GM12892 (cell line): ENCODE results near the gene ABHD17A.

Experiments
- DNase-seq: peaks from one replicate; pipeline ENCODE4 v3.0.0; 2011; ENCODE audit not compliant: insufficient read length
- FAIRE-seq: peaks from 2 replicates; lab custom pipeline; 2011; peaks lifted over from hg19 to GRCh38; lab: Jason Lieb, UNC
- POLR2A ChIP-seq: IDR thresholded peaks from 2 replicates; pipeline ENCODE4 v1.6.1; 2011; ENCODE audit warnings: low read depth, low read length, control low read depth
- POLR2AphosphoS5 ChIP-seq: IDR thresholded peaks from 2 replicates; pipeline ENCODE4 v1.6.1; 2011; ENCODE audit warnings: low read depth, low read length, control low read depth
- TAF1 ChIP-seq: IDR thresholded peaks from 2 replicates; pipeline ENCODE4 v1.6.1; 2011; ENCODE audit warnings: low read depth, mild to moderate bottlenecking, control low read depth, low read length, borderline replicate concordance

The ABHD17A gene

DNA sequence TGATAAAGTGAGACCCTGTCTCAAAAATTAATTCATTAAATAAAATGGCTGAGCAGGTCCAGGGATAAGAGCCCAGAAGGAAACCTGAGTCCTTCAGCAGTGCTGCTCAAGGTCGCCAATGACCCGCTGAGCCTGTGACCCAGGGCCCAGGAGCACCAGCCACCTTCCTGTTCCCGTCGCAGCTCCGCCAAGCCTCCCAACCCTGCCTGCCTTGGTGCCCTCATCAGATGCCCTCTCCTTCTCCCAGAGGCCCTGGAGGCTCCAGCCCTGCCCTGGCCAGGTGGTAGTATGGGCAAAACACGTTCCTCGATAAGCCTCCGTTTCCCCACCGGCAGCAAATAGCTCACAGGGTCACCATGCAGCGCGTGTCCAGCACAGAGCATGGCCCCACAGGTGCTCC, 39.7 kb downstream of the ABHD17A start:
- no peak for FAIRE-seq
- no peak for DNase-seq
- TF ChIP-seq POLR2A: no peak
- no peak for TF ChIP-seq TAF1
- no peak for TF ChIP-seq POLR2AphosphoS5

DNA sequence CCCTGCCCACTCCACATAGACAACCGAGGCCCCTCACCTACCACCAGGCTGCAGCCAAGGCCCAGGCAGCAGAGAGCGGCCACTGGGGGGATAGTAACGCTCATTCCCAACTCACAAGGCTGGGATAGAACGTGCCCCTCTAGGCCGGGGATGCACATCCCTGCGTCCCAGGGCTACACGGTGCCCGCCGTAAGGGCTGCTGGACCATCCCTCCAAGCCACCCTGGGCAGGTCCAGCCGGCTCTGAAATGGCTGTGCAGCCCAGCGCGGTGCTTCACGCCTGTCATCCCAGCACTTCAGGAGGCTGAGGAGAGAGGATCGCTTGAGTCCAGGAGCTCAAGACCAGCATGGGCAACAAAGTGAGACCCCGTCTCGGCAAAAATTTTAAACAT, 40.2 kb downstream of the ABHD17A start:
- FAIRE-seq (no peak), DNase-seq (no peak)
- TF ChIP-seq POLR2AphosphoS5: no peak
- no peak for TF ChIP-seq TAF1
- TF ChIP-seq POLR2A: no peak

DNA sequence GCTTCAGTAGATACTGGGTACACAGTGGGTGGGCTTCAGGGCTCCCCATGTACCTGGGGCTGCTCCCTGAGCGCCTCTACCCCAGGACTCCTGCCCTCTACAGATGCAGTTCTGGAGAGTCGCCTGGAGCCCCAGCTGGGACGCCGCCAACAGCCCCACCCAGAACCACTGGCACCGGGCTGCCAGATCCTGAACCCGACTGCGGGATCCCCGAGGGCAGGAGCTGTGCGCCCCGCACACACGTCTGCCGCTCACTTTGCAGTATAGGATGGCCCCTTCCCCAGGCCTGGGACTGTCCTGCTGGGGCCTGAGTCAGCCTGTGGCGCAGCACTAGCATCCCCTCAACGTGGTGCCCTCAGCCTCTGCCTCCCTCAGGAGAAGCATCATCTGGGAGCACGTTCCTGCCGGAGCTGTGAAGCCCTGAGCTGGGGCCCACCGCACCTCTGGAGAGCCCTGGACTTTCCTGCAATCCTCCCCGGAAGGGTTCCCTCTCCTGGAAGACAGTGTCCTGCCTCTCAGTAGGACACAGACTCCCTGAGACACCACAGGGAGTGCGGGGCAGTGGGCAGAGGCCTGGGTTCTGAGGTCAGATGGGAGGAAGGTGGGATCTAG, 40.7 kb downstream of the ABHD17A start:
- no peak for FAIRE-seq

DNA sequence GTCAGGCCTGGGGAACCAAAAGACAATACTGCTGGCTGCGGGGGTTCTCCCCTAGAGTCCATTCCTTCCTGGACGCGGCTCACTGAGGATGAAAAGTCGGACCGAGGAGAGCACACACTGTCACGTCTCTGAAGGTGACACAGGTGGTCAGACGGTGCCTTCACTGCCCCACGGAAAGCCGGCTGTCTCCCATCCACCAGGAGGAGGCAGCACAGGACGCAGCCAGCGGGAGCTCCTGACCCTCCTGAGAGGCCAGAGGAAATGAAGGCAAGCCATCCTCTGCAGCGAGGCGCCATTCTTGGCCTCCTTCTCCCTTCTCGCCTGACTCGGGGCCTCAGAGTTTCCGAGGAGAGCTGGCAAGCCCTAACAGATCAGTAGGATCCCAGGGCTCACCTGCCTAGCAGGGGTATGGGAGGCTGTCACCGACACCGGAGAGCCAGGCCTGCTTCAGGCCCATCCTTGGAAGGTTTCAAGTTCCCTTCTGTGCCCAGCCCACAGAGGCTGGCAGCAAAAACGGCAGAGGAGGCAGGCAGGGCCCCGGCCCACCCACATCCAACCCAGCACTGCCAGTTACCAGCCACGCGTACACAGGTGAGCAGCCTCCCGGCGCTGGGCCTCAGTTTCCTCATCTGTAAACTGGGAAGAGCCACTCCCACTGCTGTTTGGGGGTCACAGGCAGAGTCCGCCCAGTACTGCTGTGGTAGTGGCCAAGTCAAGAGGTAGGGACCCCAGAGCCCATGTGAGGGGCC, 41.5 kb downstream of the ABHD17A start:
- TF ChIP-seq TAF1 (no peak), POLR2AphosphoS5 (no peak), POLR2A (no peak)
- DNase-seq (no peak), FAIRE-seq (no peak)

More for the DNA sequence above, 40.7 kb downstream of the ABHD17A start:
- DNase-seq: no peak
- no peak for TF ChIP-seq POLR2AphosphoS5
- no peak for TF ChIP-seq POLR2A
- TF ChIP-seq TAF1: no peak

DNA sequence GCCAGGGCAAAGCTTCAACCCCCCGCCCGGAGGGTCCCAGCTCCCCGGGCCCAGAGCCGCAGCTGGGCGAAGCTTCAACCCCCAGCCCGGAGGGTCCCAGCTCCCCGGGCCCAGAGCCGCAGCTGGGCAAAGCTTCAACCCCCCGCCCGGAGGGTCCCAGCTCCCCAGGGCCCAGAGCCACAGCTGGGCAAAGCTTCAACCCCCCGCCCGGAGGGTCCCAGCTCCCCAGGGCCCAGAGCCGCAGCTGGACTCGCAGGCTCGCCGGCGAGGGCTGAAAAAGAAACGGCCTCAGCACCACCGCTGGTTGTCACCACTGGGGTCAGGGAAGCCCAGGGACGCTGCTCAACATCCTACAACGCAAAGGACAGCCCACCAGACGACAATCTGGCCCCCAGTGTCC, 42.2 kb downstream of the ABHD17A start:
- FAIRE-seq (no peak), DNase-seq (no peak)
- TF ChIP-seq POLR2AphosphoS5 (no peak; the same call in 1 of the 2 replicates), TAF1 (no peak), POLR2A (no peak)

DNA sequence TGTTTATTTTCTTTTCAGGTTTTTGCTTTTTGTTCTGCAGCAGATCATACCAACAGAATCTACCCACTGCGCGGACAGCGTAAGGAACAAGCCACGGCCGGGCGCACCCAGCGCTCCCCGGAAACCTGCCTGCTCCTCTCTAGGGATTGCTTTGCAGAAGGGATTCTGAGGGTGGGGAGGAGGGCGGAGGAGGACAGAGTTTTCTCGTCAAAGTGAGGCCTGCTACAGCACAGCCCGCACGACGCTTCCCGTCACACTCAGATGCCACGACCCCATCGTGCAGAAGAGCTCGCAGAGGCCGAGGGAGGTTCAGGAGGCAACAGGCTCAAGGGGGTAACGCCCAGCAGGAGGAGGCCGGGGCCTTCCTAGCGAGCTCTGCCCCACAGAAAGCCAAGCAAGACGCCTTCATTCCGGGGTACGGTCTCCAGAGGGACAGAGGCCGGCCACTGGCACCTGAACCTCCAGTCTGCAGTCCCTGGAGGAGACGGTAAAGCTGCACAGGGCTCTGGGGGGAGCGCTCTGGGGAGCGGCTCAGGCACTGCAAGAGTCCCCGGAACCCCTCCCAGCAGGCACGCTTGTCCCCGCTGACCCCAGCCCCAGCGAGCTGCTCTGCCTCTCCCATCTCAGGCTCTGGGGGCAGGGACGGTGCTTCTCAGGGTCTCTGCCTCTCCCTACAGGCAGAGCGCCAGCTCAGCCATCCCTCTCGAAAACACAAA, 43.9 kb downstream of the ABHD17A start:
- TF ChIP-seq POLR2A: no peak
- no peak for TF ChIP-seq TAF1
- no peak for TF ChIP-seq POLR2AphosphoS5
- no peak for FAIRE-seq
- no peak for DNase-seq

DNA sequence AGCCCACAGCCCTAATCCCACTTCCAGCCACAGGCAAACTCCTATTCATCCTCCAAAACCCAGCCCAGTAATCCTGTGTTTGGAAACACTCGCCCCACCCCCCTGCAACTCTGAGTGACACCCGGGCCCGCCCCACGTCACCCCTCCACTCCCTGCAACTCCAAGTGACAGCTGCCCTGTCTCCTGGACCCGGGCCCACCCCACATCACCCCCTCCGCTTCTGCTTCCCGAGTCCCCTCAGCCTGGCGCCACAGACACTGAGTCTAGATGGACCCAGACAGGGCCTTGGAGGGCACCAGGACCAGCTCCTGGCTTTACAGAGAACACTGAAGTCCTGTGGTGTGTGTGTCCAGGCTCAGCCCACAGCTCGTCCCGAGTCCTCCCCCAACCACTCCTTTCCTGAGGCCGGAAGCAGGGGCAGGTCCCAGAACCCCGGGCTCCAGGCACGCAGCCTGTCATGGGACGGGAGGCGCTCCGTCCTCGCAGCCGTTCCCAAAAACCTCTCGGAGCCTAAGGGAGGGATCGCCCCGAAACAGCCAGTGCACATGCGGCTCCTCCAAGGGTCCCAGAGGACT, 44.7 kb downstream of the ABHD17A start:
- FAIRE-seq: no peak
- TF ChIP-seq POLR2A: no peak
- no peak for TF ChIP-seq POLR2AphosphoS5
- no peak for TF ChIP-seq TAF1
- DNase-seq: no peak

DNA sequence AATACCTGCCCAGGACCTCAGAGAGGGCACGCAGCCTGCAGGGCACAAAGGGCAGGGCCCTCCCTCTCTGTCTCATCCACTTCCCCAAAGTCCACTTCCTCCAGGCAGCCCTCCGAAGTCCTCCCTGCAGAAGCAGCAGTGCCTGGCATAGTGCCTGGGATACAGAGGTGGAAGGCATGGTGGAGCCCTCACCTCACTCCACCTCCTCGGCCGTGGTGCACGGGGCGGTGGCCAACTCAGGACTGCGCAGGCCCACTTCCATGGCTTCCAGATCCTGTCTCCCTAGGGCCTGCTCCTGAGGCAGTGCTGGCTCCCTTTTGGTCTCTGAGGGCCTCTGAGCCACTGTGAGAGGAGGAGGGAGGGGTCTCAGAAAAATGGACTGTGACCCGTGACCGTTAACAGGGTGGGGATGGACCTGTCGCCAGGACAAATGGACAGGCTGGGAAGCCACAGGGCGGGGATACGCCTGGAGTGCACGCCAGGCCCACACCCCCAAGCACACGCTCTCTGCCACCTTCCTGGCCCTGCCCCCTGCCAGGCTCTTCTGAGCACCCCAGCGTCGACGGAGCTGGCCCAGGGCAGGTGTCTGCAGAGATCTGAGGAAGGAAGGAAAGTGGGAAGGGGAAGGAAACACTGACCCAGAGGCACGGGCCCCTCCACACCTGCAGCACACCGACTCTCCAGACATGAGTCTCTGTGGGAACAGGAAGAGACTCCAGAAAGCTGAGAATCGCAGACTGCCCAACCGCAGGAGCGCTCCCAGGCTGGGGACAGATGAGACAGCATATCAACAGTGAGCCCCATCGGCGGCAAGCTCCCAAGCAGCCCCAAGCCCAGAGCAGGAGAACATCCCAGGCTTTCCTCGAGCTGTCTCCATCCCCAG, 45.4 kb downstream of the ABHD17A start:
- DNase-seq: no peak
- no peak for FAIRE-seq
- TF ChIP-seq TAF1 (no peak), POLR2A (no peak), POLR2AphosphoS5 (no peak)

DNA sequence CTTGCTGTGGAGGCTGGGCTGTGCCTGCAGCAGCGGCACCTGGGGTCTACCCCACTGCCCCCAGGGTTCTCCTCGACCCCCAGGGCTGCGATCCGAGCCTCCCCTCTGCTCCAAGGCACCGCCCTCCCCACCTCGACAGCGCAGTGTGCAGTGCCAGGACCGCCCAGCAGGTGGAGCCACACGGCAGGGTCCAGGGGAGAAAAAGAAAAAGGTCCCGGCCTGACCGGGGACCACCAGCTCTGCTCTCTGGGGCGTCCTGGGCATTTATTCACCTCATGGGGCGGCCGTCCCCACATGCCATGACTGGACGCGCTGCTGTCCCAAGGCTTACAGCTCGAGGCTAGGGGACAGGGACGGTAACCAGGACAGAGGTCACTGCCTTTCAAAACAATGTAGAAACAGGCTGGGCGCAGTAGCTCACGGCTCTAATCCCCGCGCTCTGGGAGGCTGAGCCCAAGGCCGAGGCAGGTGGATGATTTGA, 47.6 kb downstream of the ABHD17A start:
- peak; percentile 90 for FAIRE-seq
- TF ChIP-seq TAF1 (no peak), POLR2AphosphoS5 (0 out of 2 replicates have a peak, but pooled peaks have one; percentile 29)
- peak; percentile 94 for DNase-seq

DNA sequence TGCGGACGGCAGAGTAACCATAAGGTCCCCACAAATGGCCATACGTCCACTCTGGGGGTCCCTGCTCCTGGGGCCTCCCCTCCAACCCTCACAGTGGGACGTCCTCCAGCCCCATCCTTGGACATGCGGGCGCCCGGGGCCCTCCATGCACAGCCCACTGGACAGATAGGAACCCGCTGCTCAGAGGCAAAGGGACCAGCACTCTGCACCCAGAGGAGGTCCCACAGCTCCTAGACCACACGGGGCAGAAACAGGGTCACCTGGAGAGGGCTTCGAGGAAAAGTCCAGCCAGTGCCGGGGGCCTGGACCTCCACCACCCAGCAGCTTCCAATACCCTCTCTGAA, 48.1 kb downstream of the ABHD17A start:
- DNase-seq (no peak), FAIRE-seq (no peak)
- TF ChIP-seq TAF1 (no peak), POLR2A (no peak)

DNA sequence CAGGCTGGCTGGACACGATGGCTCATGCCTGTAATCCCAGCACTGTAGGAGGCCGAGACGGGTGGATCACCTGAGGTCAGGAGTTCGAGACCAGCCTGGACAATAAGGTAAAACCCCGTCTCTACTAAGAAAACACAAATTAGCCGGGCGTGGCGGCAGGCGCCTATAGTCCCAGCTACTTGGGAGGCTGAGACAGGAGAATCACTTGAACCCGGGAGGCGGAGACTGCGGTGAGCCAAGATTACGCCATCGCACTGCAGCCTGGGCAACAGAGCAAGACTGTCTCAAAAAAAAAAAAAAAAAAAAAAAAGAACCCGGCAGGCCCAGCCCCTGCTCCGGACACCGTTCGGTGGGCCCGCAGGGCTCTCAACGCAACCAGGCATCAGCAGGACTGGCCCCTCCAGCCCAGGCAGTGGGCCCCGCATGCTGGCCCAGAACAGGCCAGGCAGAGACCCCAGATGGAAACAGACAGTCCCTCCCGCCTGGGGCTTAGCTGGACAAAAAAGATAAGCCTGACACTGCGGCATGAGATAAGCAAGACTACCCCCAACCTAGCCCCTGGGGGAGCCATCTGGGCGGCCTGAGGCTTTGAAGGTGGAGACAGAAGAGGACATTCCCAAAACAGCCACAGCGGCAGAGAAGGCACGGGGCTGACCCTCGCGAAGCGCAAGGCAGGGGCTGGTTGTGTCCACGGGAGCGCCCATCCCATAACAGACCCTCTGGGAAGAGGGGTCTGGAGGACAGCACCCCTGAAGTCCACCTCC, 48.7 kb downstream of the ABHD17A start:
- TF ChIP-seq TAF1 (no peak), POLR2A (no peak), POLR2AphosphoS5 (no peak)
- DNase-seq (no peak), FAIRE-seq (no peak)
